ENCODE data around the gene TBC1D32. TPM values are rescaled to one million over a fixed set of nuclear protein-coding genes. Genes with fewer than 3 reads are reported as not detected.

TBC1D32 gene
- total and polyA plus RNA-seq, 2 donors (not counting 3 experiments of a cell fraction or from before 2014, with no cell fraction given) = 2.5 to 4.0 TPM

DNA sequence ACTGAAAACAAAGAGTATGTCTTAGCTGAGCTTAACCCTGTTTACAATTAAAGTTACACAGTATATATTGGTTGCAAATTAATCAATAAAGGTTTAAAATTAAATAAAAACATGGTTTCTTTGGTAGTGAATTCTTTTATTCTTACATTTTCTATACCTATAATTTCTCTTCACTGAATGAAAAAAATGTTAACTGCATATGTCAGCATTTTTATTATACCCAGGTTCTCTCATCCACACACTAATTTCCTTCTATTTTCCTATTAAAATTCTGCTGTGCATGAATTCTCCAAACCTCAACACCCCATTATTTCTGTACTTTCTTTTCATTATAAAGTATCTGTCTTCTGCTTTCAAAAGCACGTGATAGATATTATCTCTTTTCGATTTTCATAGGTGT lies 91.9 kb downstream of the TBC1D32 start:
- no peak overlapping the region for H2AFZ ChIP-seq (ENCODE audit: low read depth, low read length)
- intact Hi-C loops (cut with micrococcal nuclease) = no loop called here
- H3K27me3 ChIP-seq (ENCODE audit: control insufficient read depth in 2 of 2, insufficient read depth in 2 of 2, low read length in 2 of 2) = no peaks in the 10 kb centered on the region
- H3K79me2 ChIP-seq (ENCODE audit: control insufficient read depth, insufficient read depth, low read length) = no peaks in the 10 kb centered on the region
- dilution Hi-C loops (cut with MboI; ENCODE audit: extremely low pct_ligation_motif_present, low sequenced_read_pairs) = no loop called here
- no peaks in the 10 kb centered on the region for H3K4me1 ChIP-seq (ENCODE audit: control insufficient read depth, extremely low read depth, insufficient read depth, low read length)
- BruUV-seq (replicated peaks) = no TSS peak
- no peaks in the 10 kb centered on the region for H3K36me3 ChIP-seq (ENCODE audit: control insufficient read depth in 2 of 2, extremely low read depth in 1 of 2, insufficient read depth in 2 of 2, low read length in 2 of 2)
- ChIA-PET CTCF (no interaction called here), POLR2A (no interaction called here)
- H3K27ac ChIP-seq (ENCODE audit: insufficient read depth, low read depth, low read length) = no peak overlapping the region
- H3K4me3 ChIP-seq (replicated peaks in 1 of 3; ENCODE audit: insufficient read depth in 1 of 3, low read depth in 1 of 3, low read length in 3 of 3) = no peak overlapping the region
- no peaks in the 10 kb centered on the region for H3K9me3 ChIP-seq (replicated peaks; ENCODE audit: control insufficient read depth, insufficient read depth, low read length)
- no peak overlapping the region for H3K9ac ChIP-seq (replicated peaks; ENCODE audit: extremely low read depth, insufficient read depth, low read length)
- no peak overlapping the region for H3K4me2 ChIP-seq (ENCODE audit: insufficient read depth, low read length)
- no peak for FAIRE-seq
- no peaks in the 10 kb centered on the region for H3K9me1 ChIP-seq (replicated peaks; ENCODE audit: control insufficient read depth, extremely low read depth, insufficient read depth, low read length)
- no peak for DNase-seq (ENCODE audit: low read depth, low spot score)
- H4K20me1 ChIP-seq (replicated peaks; ENCODE audit: control insufficient read depth, extremely low read depth, insufficient read depth, low read length) = no peaks in the 10 kb centered on the region
- TF ChIP-seq, protein P1, sequence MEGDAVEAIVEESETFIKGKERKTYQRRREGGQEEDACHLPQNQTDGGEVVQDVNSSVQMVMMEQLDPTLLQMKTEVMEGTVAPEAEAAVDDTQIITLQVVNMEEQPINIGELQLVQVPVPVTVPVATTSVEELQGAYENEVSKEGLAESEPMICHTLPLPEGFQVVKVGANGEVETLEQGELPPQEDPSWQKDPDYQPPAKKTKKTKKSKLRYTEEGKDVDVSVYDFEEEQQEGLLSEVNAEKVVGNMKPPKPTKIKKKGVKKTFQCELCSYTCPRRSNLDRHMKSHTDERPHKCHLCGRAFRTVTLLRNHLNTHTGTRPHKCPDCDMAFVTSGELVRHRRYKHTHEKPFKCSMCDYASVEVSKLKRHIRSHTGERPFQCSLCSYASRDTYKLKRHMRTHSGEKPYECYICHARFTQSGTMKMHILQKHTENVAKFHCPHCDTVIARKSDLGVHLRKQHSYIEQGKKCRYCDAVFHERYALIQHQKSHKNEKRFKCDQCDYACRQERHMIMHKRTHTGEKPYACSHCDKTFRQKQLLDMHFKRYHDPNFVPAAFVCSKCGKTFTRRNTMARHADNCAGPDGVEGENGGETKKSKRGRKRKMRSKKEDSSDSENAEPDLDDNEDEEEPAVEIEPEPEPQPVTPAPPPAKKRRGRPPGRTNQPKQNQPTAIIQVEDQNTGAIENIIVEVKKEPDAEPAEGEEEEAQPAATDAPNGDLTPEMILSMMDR (IDR thresholded peaks at IDR 0.05; ENCODE audit: extremely low read depth in 1 of 2, insufficient read depth in 1 of 2, low read depth in 1 of 2, low read length in 2 of 2) = no peak
- TF ChIP-seq POLR2A (IDR thresholded peaks at IDR 0.05; ENCODE audit: low read depth, low read length) (no peak), EZH2 (IDR thresholded peaks at IDR 0.05; ENCODE audit: borderline replicate concordance, low read depth, low read length, severe bottlenecking) (no peak), MYC (IDR thresholded peaks at IDR 0.05; ENCODE audit: low read depth, low read length) (no peak), GATA2 (IDR thresholded peaks at IDR 0.05; ENCODE audit: insufficient read depth, insufficient read length, low read depth, low read length) (no peak), FOS (IDR thresholded peaks at IDR 0.05; ENCODE audit: borderline replicate concordance, insufficient read depth, low read length) (no peak), POLR2AphosphoS5 (IDR thresholded peaks at IDR 0.05; ENCODE audit: insufficient read depth, low read depth, low read length) (no peak), JUN (IDR thresholded peaks at IDR 0.05; ENCODE audit: borderline replicate concordance, insufficient read depth, insufficient read length, low read depth) (no peak)
- TF ChIP-seq, protein P2, sequence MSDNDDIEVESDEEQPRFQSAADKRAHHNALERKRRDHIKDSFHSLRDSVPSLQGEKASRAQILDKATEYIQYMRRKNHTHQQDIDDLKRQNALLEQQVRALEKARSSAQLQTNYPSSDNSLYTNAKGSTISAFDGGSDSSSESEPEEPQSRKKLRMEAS (IDR thresholded peaks at IDR 0.05; ENCODE audit: insufficient read depth, insufficient read length) = no peak

All from endothelial cell of umbilical vein (primary cell).